Measurements from ENCODE around the gene ZNF79. TPM values are rescaled to one million over a fixed set of nuclear protein-coding genes. Genes with fewer than 3 reads are reported as not detected.
"Not testable (repeated sequence)": the region's sequence is repeated elsewhere in the genome, so short reads cannot be mapped to it uniquely, and the experiment has no call there.

Gene ZNF79
- total RNA-seq, 6 donors from 2014 or later: 6.1 to 18.9 (median 9.2) TPM

DNA sequence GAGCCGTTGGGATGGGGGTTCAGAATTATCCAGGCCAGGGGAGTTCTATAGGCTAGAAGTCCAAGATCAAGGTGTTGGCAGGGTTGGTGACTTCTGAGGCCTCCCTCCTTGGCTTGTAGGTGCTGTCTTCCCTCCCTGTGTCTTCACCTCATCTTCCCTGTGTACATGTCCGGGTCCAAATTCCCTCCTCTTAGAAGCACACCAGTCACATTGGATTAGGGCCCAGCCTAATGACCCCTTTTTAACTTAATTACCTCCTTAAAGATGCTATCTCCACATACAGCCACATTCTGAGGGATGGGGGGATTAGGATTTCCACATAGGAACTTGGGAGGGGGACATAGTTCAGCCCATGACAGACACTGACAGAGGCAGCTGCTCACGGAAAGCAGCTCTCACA is 39.2 kb downstream of the ZNF79 start:
- ATAC-seq (ENCODE audit: low FRiP score in 2 of 2) (no peak), DNase-seq (no peak)
- WGBS, 2 donors: 90 to 94% methylated on average over 3 of the region's 3 CpGs
- Histone ChIP-seq H3K27ac (no peak overlapping the region), H3K4me1 (no peaks in the 10 kb centered on the region), H3K9me3 (no peaks in the 10 kb centered on the region), H3K36me3 (peaks cover 6 to 81% (median 52%) of the 10 kb centered on the region in 4 donors), H3K27me3 (no peaks in the 10 kb centered on the region), H3K4me3 (no peak overlapping the region)
- TF ChIP-seq POLR2AphosphoS5 (IDR thresholded peaks at IDR 0.05): no peak
- TF ChIP-seq POLR2A (IDR thresholded peaks at IDR 0.05): no peak
- TF ChIP-seq EP300 (IDR thresholded peaks at IDR 0.05): no peak
- TF ChIP-seq, protein P1, sequence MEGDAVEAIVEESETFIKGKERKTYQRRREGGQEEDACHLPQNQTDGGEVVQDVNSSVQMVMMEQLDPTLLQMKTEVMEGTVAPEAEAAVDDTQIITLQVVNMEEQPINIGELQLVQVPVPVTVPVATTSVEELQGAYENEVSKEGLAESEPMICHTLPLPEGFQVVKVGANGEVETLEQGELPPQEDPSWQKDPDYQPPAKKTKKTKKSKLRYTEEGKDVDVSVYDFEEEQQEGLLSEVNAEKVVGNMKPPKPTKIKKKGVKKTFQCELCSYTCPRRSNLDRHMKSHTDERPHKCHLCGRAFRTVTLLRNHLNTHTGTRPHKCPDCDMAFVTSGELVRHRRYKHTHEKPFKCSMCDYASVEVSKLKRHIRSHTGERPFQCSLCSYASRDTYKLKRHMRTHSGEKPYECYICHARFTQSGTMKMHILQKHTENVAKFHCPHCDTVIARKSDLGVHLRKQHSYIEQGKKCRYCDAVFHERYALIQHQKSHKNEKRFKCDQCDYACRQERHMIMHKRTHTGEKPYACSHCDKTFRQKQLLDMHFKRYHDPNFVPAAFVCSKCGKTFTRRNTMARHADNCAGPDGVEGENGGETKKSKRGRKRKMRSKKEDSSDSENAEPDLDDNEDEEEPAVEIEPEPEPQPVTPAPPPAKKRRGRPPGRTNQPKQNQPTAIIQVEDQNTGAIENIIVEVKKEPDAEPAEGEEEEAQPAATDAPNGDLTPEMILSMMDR (IDR thresholded peaks at IDR 0.05): no peak

DNA sequence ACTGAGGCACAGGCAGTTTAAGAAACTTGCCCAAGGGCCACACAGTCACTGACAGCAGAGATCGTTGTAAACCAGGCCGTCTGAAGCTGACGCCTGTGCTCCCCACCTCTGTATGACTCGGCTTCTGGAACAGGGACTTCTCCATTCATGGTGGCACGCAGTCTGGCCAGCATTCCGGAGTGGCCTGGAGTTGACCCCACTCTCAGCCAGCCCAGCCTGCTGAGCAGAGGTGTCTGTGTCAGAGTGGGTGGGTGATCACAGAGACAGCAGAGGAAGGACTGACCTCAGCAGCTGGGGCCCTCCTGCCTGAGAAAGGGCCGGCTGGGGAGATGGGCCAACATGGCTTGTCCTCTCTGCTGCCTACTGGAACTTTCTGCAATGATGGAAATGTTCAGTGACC is 39.7 kb downstream of the ZNF79 start:
- no peak overlapping the region for H3K27ac ChIP-seq
- H3K4me1 ChIP-seq: no peaks in the 10 kb centered on the region
- 72% methylated on average over 3 to 7 of the region's 7 CpGs for WGBS, 2 donors
- ATAC-seq (ENCODE audit: low FRiP score in 2 of 2) (no peak), DNase-seq (no peak)
- TF ChIP-seq, protein P1 (IDR thresholded peaks at IDR 0.05): no peak
- no peak for TF ChIP-seq POLR2AphosphoS5 (IDR thresholded peaks at IDR 0.05)
- no peak for TF ChIP-seq POLR2A (IDR thresholded peaks at IDR 0.05)
- no peak for TF ChIP-seq EP300 (IDR thresholded peaks at IDR 0.05)
- no peaks in the 10 kb centered on the region for H3K27me3 ChIP-seq
- H3K9me3 ChIP-seq: no peaks in the 10 kb centered on the region
- peaks cover 6 to 78% (median 51%) of the 10 kb centered on the region in 4 donors for H3K36me3 ChIP-seq
- H3K4me3 ChIP-seq: no peak overlapping the region

DNA sequence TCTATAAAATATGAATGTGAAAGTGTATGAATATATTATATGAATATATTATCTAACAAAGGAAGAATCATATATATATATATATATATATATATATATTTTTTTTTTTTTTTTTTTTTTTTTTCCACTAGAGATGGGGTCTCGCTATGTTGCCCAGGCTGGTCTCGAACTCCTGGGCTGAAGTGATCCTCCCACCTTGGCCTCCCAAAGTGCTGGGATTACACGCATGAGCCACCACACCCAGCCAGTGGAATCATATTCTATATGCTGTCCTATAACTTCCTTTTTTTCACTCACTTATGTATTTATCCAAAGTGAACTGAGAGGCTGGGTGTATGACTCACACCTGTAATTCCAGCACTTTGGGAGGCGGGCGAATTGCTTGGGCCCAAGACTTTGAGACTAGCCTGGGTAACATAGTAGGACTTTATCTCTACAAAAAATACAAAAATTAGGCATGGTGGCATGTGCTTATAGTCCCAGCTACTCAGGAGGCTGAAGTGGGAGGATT is 42.3 kb downstream of the ZNF79 start:
- not testable (repeated sequence) for H3K4me3 ChIP-seq; ATAC-seq (ENCODE audit: low FRiP score in 2 of 2); H3K4me1 ChIP-seq; H3K27me3 ChIP-seq; DNase-seq; H3K27ac ChIP-seq; H3K9me3 ChIP-seq
- H3K36me3 ChIP-seq: peaks cover 0 to 64% (median 40%) of the 10 kb centered on the region in 4 donors
- WGBS, 2 donors: 94 to 96% methylated on average over 5 of the region's 5 CpGs

DNA sequence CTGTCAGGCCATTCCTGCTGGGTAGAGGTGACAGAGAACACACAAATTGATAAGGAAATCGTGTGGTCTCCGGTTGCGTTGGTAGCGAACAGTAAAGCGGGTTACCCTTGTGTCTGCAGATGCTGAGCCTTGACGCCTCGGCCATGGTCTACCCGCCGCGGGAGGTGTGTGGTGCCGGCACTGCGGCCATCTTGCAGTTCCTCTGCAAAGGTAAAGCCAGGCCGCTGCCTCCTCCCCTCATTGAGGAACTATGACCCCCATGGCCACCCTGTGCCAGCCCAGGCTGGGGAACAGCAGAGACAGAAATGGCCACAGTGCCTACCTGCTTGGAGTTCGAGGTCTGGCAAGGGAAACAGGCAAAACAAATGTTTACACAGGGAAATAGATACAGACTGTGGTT is 43.4 kb downstream of the ZNF79 start:
- TF ChIP-seq POLR2AphosphoS5 (IDR thresholded peaks at IDR 0.05) (no peak), EP300 (IDR thresholded peaks at IDR 0.05) (no peak), POLR2A (IDR thresholded peaks at IDR 0.05) (no peak)
- TF ChIP-seq, protein P1 (IDR thresholded peaks at IDR 0.05): no peak
- Histone ChIP-seq H3K36me3 (peaks cover 0 to 53% (median 29%) of the 10 kb centered on the region in 4 donors), H3K4me3 (no peak overlapping the region)

DNA sequence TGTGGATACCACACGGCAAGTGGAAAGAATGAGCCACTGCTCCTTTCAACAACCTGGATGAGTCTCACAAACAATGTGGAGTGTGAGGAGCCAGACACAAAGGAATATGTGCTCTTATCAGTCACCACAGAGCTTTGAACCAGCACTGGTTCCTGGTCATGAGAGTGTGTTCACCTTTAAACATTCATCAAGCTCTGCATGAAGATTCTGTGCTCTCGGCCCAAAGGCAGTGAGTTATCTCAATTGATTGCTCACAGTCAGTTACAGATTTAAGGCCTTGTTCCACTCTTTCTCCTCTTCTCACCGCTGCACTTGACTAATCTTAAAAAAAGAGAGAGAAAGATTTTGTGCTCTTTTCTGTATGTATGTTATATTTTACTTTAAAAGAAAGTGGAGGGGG is 46.5 kb downstream of the ZNF79 start:
- Histone ChIP-seq H3K4me1 (no peaks in the 10 kb centered on the region), H3K36me3 (peaks cover 0 to 43% (median 27%) of the 10 kb centered on the region in 4 donors), H3K27me3 (no peaks in the 10 kb centered on the region), H3K9me3 (no peaks in the 10 kb centered on the region), H3K27ac (no peak overlapping the region), H3K4me3 (no peak overlapping the region)
- DNase-seq (no peak), ATAC-seq (ENCODE audit: low FRiP score in 2 of 2) (no peak)
- TF ChIP-seq, protein P1 (IDR thresholded peaks at IDR 0.05): no peak
- TF ChIP-seq POLR2A (IDR thresholded peaks at IDR 0.05) (no peak), POLR2AphosphoS5 (IDR thresholded peaks at IDR 0.05) (no peak), EP300 (IDR thresholded peaks at IDR 0.05) (no peak)
- 95 to 100% methylated on average over 3 of the region's 3 CpGs for WGBS, 2 donors

More for the DNA sequence above, 43.4 kb downstream of the ZNF79 start:
- Histone ChIP-seq H3K27me3 (no peaks in the 10 kb centered on the region), H3K4me1 (no peaks in the 10 kb centered on the region), H3K9me3 (no peaks in the 10 kb centered on the region), H3K27ac (no peak overlapping the region)
- WGBS, 2 donors: 92 to 93% methylated on average over 13 to 14 of the region's 14 CpGs
- ATAC-seq (ENCODE audit: low FRiP score in 2 of 2) (no peak), DNase-seq (peak in 1 of 2 donors; percentile 61)

All from upper lobe of left lung (tissue), 6 donors.